Astrocyte (in vitro differentiated cells and primary cell): ENCODE data around the gene ACVRL1. TPM values are rescaled to one million over a fixed set of nuclear protein-coding genes. Genes with fewer than 3 reads are reported as not detected.

Source experiments
- DNase-seq: peaks from one replicate; pipeline ENCODE4 v3.0.0-alpha.2; 2010; ENCODE audit warnings: low read depth
- FAIRE-seq: peaks from 2 replicates; lab custom pipeline; 2011; peaks lifted over from hg19 to GRCh38; lab: Jason Lieb, UNC
- H2AFZ ChIP-seq: 2 replicates; pipeline ENCODE4 v1.6.0; 2012; ENCODE audit warnings: low read depth, low read length, inconsistent platforms
- H3K27ac ChIP-seq: 2 replicates; pipeline ENCODE4 v1.5.1; 2011; ENCODE audit warnings: low read depth, low read length, inconsistent platforms
- H3K27me3 ChIP-seq: 2 replicates; pipeline ENCODE4 v1.6.0; 2011; ENCODE audit warnings: low read length, inconsistent platforms; ENCODE audit not compliant: insufficient read depth
- H3K36me3 ChIP-seq: 2 replicates; pipeline ENCODE4 v1.5.1; 2011; ENCODE audit warnings: low read length, inconsistent platforms; ENCODE audit not compliant: insufficient read depth
- H3K4me1 ChIP-seq: 2 replicates; pipeline ENCODE4 v1.5.1; 2011; ENCODE audit warnings: low read length, inconsistent platforms; ENCODE audit not compliant: insufficient read depth
- H3K4me2 ChIP-seq: 2 replicates; pipeline ENCODE4 v1.6.0; 2012; ENCODE audit warnings: low read length, inconsistent platforms
- H3K4me3 ChIP-seq: 2 replicates; pipeline ENCODE4 v1.5.1; 2011; ENCODE audit warnings: low read depth, mild to moderate bottlenecking, low read length, inconsistent platforms; ENCODE audit not compliant: insufficient read depth
- H3K79me2 ChIP-seq: 2 replicates; pipeline ENCODE4 v1.6.0; 2012; ENCODE audit warnings: mild to moderate bottlenecking, low read length, inconsistent platforms; ENCODE audit not compliant: insufficient read depth
- H3K9ac ChIP-seq: 2 replicates; pipeline ENCODE4 v1.6.0; 2012; ENCODE audit warnings: mild to moderate bottlenecking, low read length, inconsistent platforms
- H3K9me3 ChIP-seq: 2 replicates; pipeline ENCODE4 v1.5.1; 2012; ENCODE audit warnings: low read depth, mild to moderate bottlenecking, low read length, inconsistent platforms; ENCODE audit not compliant: insufficient read depth
- H4K20me1 ChIP-seq: 2 replicates; pipeline ENCODE4 v1.6.0; 2012; ENCODE audit warnings: low read length, inconsistent platforms; ENCODE audit not compliant: insufficient read depth
- H3K27ac Mint-ChIP-seq: one replicate; pipeline ENCODE4 v1.8.0; 2021; ENCODE audit warnings: mild to moderate bottlenecking, mixed read lengths; ENCODE audit not compliant: unreplicated experiment
- H3K27me3 Mint-ChIP-seq: one replicate; pipeline ENCODE4 v1.8.0; 2021; ENCODE audit warnings: low read depth, mixed read lengths; ENCODE audit not compliant: unreplicated experiment
- H3K36me3 Mint-ChIP-seq: one replicate; pipeline ENCODE4 v1.8.0; 2021; ENCODE audit warnings: low read depth, mixed read lengths; ENCODE audit not compliant: unreplicated experiment
- H3K4me1 Mint-ChIP-seq: one replicate; pipeline ENCODE4 v1.8.0; 2021; ENCODE audit warnings: low read depth, mixed read lengths; ENCODE audit not compliant: unreplicated experiment
- H3K4me3 Mint-ChIP-seq: one replicate; pipeline ENCODE4 v1.8.0; 2021; ENCODE audit warnings: mild to moderate bottlenecking, moderate library complexity, mixed read lengths; ENCODE audit not compliant: unreplicated experiment
- H3K9me3 Mint-ChIP-seq: one replicate; pipeline ENCODE4 v1.8.0; 2021; ENCODE audit warnings: mild to moderate bottlenecking, mixed read lengths; ENCODE audit not compliant: unreplicated experiment
- CTCF ChIP-seq: IDR thresholded peaks from 2 replicates; pipeline ENCODE4 v1.5.1; 2011; ENCODE audit warnings: low read depth, mild to moderate bottlenecking, inconsistent platforms, low read length, moderate library complexity; ENCODE audit not compliant: insufficient read depth
- EZH2 ChIP-seq: IDR thresholded peaks from 2 replicates; pipeline ENCODE4 v1.6.1; 2012; ENCODE audit warnings: mild to moderate bottlenecking, low read length, inconsistent platforms; ENCODE audit not compliant: insufficient read depth
- total RNA-seq: library from RNA; stranded (reverse); gene quantifications from 2 replicates; pipeline ENCODE4 v1.2.1, GENCODE V29; 2021

ACVRL1 gene
- total RNA-seq, 1 donor from 2014 or later: 0.95 TPM

- H3K27ac Mint-ChIP-seq: no peak overlapping the region
- no peak for DNase-seq
- no peak for FAIRE-seq
Measured at GRCh38 chr12:51955702-51956101, 48.4 kb downstream of the ACVRL1 start.

GRCh38 chr12:51958542-51958941 lies 51.2 kb downstream of the ACVRL1 start:
- Mint-ChIP-seq H3K4me1 (peaks cover 9% of the 10 kb centered on the region), H3K27me3 (no peaks in the 10 kb centered on the region), H3K4me3 (no peak overlapping the region), H3K36me3 (peaks cover 4% of the 10 kb centered on the region), H3K27ac (no peak overlapping the region), H3K9me3 (no peaks in the 10 kb centered on the region)
- no peak overlapping the region for H3K4me2 ChIP-seq
- no peak for DNase-seq
- no peak overlapping the region for H3K27ac ChIP-seq
- H4K20me1 ChIP-seq: peaks cover 62% of the 10 kb centered on the region
- H3K36me3 ChIP-seq: no peaks in the 10 kb centered on the region
- peaks cover 4% of the 10 kb centered on the region for H3K4me1 ChIP-seq
- TF ChIP-seq EZH2 (no peak), CTCF (no peak)
- no peak overlapping the region for H3K4me3 ChIP-seq
- no peaks in the 10 kb centered on the region for H3K9me3 ChIP-seq
- no peak overlapping the region for H2AFZ ChIP-seq
- no peak for FAIRE-seq
- no peak overlapping the region for H3K9ac ChIP-seq
- H3K79me2 ChIP-seq: peaks cover 84% of the 10 kb centered on the region
- H3K27me3 ChIP-seq: no peaks in the 10 kb centered on the region

More at GRCh38 chr12:51955702-51956101, 48.4 kb downstream of the ACVRL1 start:
- H4K20me1 ChIP-seq: peaks cover 56% of the 10 kb centered on the region
- H3K27ac ChIP-seq: no peak overlapping the region
- H3K9me3 Mint-ChIP-seq: no peaks in the 10 kb centered on the region
- H3K9ac ChIP-seq: no peak overlapping the region
- peaks cover 86% of the 10 kb centered on the region for H3K79me2 ChIP-seq
- H3K27me3 Mint-ChIP-seq: no peaks in the 10 kb centered on the region
- no peaks in the 10 kb centered on the region for H3K36me3 ChIP-seq
- H3K4me3 Mint-ChIP-seq: no peak overlapping the region
- no peak overlapping the region for H2AFZ ChIP-seq
- H3K9me3 ChIP-seq: no peaks in the 10 kb centered on the region
- H3K27me3 ChIP-seq: no peaks in the 10 kb centered on the region
- peaks cover 11% of the 10 kb centered on the region for H3K4me1 ChIP-seq
- H3K4me3 ChIP-seq: no peak overlapping the region
- H3K4me2 ChIP-seq: no peak overlapping the region
- H3K36me3 Mint-ChIP-seq: peaks cover 4% of the 10 kb centered on the region
- peaks cover 15% of the 10 kb centered on the region for H3K4me1 Mint-ChIP-seq
- TF ChIP-seq EZH2 (no peak), CTCF (no peak)

GRCh38 chr12:51959211-51959610 lies 51.9 kb downstream of the ACVRL1 start:
- DNase-seq: no peak
- H3K4me1 Mint-ChIP-seq: peaks cover 4% of the 10 kb centered on the region
- TF ChIP-seq EZH2: no peak
- no peak for TF ChIP-seq CTCF
- no peak overlapping the region for H3K4me3 Mint-ChIP-seq
- Histone ChIP-seq H3K9me3 (no peaks in the 10 kb centered on the region), H4K20me1 (peaks cover 55% of the 10 kb centered on the region), H3K4me3 (no peak overlapping the region), H3K4me1 (no peaks in the 10 kb centered on the region), H3K27me3 (no peaks in the 10 kb centered on the region), H2AFZ (no peak overlapping the region), H3K27ac (no peak overlapping the region), H3K9ac (no peak overlapping the region), H3K36me3 (no peaks in the 10 kb centered on the region), H3K79me2 (peaks cover 83% of the 10 kb centered on the region), H3K4me2 (no peak overlapping the region)
- H3K36me3 Mint-ChIP-seq: peaks cover 4% of the 10 kb centered on the region
- H3K27me3 Mint-ChIP-seq: no peaks in the 10 kb centered on the region
- no peak for FAIRE-seq
- no peaks in the 10 kb centered on the region for H3K9me3 Mint-ChIP-seq
- H3K27ac Mint-ChIP-seq: no peak overlapping the region
